OCI-LY7 (cell line): ENCODE data around the gene TTC22. TPM values are rescaled to one million over a fixed set of nuclear protein-coding genes. Genes with fewer than 3 reads are reported as not detected.

Experiments
- BruUV-seq: library from RNA; stranded (reverse); fragments of 400-500 nt; replicated peaks from 2 replicates; lab custom pipeline; 2021; lab: Mats Ljungman, UMichigan
- CTCF ChIA-PET: fragments of 300-600 bp; sonication (Branson Sonifier 250); formaldehyde crosslinking; loops from one replicate; lab custom pipeline; 2022; ENCODE audit warnings: antibody characterized with exemption; ENCODE audit not compliant: unreplicated experiment; lab: Charles Lee
- POLR2A ChIA-PET: fragments of 300-600 bp; sonication (Branson Sonifier 250); formaldehyde crosslinking; loops from one replicate; lab custom pipeline; 2022; ENCODE audit warnings: antibody characterized with exemption; lab: Charles Lee
- DNase-seq: peaks from one replicate; pipeline ENCODE4 v3.0.0-alpha.2; 2015; ENCODE audit warnings: low spot score
- H2AFZ ChIP-seq: fragments of 200-600 bp; sonication (generic), shearing (Covaris generic); 2 replicates; pipeline ENCODE4 v1.6.1; 2014; ENCODE audit warnings: mild to moderate bottlenecking, antibody characterized with exemption, low read length, moderate library complexity
- H3K27ac ChIP-seq: fragments of 200-600 bp; sonication (generic); 2 replicates; pipeline ENCODE4 v1.5.1; 2014; ENCODE audit warnings: mixed run types, low read depth, mild to moderate bottlenecking, moderate library complexity, low read length, inconsistent platforms; ENCODE audit not compliant: poor library complexity, severe bottlenecking
- H3K36me3 ChIP-seq: fragments of 200-600 bp; sonication (generic); 2 replicates; pipeline ENCODE4 v1.6.1; 2014; ENCODE audit warnings: mild to moderate bottlenecking, antibody characterized with exemption, low read length, moderate library complexity, mixed read lengths; ENCODE audit not compliant: insufficient read depth
- H3K4me1 ChIP-seq: fragments of 200-600 bp; sonication (generic); 2 replicates; pipeline ENCODE4 v1.5.1; 2014; ENCODE audit warnings: mild to moderate bottlenecking, low read length; ENCODE audit not compliant: insufficient read depth, poor library complexity, severe bottlenecking
- H3K4me2 ChIP-seq: fragments of 200-600 bp; sonication (generic); 2 replicates; pipeline ENCODE4 v1.6.1; 2014; ENCODE audit warnings: mild to moderate bottlenecking, low read length
- H3K4me3 ChIP-seq: fragments of 200-600 bp; sonication (generic); 2 replicates; pipeline ENCODE4 v1.5.1; 2014; ENCODE audit warnings: mild to moderate bottlenecking, low read depth, low read length; ENCODE audit not compliant: poor library complexity, severe bottlenecking
- H3K79me2 ChIP-seq: fragments of 200-600 bp; sonication (generic); 2 replicates; pipeline ENCODE4 v1.6.1; 2016; ENCODE audit warnings: low read depth, mild to moderate bottlenecking, low read length, moderate library complexity, mixed read lengths; ENCODE audit not compliant: insufficient read depth
- H3K9me2 ChIP-seq: fragments of 200-600 bp; sonication (generic); 2 replicates; pipeline ENCODE4 v1.6.1; 2016; ENCODE audit warnings: mild to moderate bottlenecking, low read length, mixed read lengths; ENCODE audit not compliant: insufficient read depth
- H3K9me3 ChIP-seq: fragments of 200-600 bp; sonication (generic); 2 replicates; pipeline ENCODE4 v1.6.1; 2014; ENCODE audit warnings: mild to moderate bottlenecking, mixed run types, low read length, mixed read lengths
- H4K20me1 ChIP-seq: fragments of 200-600 bp; sonication (generic); 2 replicates; pipeline ENCODE4 v1.6.1; 2014; ENCODE audit warnings: mild to moderate bottlenecking, antibody characterized with exemption, low read length, moderate library complexity, mixed read lengths; ENCODE audit not compliant: insufficient read depth
- CTCF ChIP-seq: fragments of 200-600 bp; sonication (generic); conservative IDR thresholded peaks from 2 replicates; pipeline ENCODE4 v1.5.1; 2014; ENCODE audit warnings: mild to moderate bottlenecking, antibody characterized with exemption, low read length, moderate library complexity, mixed read lengths
- EZH2phosphoT487 ChIP-seq: fragments of 200-600 bp; sonication (generic); IDR thresholded peaks from 2 replicates; pipeline ENCODE4 v1.6.1; 2018; ENCODE audit warnings: low read depth, borderline replicate concordance, mild to moderate bottlenecking, mixed run types, antibody characterized with exemption, low read length, moderate library complexity, mixed read lengths
- intact Hi-C: fragments of 100-400 bp; cut with micrococcal nuclease; formaldehyde crosslinking; loops from one replicate; pipeline ENCODE4 v1.10.0; 2022; ENCODE audit not compliant: unreplicated experiment
- total RNA-seq, 2 experiments: library from RNA; depleted of rRNA in 1 of 2; stranded (reverse); fragments of >200 nt in 1 of 2; shearing (Covaris generic) in 1 of 2; gene quantifications; 2 replicates each; pipeline ENCODE4 v1.2.3, GENCODE V29; 2014 to 2022

Gene TTC22
- total RNA-seq, 2 experiments from 2014 or later: not detected

- intact Hi-C loops: loop anchor here (5.0 kb wide), 1 partner anchor 316 kb away; no protein-coding TSS in a partner anchor
These were observed 12.5 kb upstream of the TTC22 start for GRCh38 chr1:54813485-54814125.

GRCh38 chr1:54812801-54813484, 11.8 kb upstream of the TTC22 start:
- Histone ChIP-seq H3K9me3 (no peaks in the 10 kb centered on the region), H3K27ac (no peak overlapping the region), H3K4me2 (no peak overlapping the region), H3K79me2 (no peaks in the 10 kb centered on the region), H3K4me1 (no peaks in the 10 kb centered on the region), H4K20me1 (no peaks in the 10 kb centered on the region), H3K9me2 (no peaks in the 10 kb centered on the region), H3K36me3 (no peaks in the 10 kb centered on the region), H2AFZ (no peak overlapping the region), H3K4me3 (no peak overlapping the region)
- CTCF ChIA-PET: no interaction called here
- no TSS peak for BruUV-seq
- no peak for DNase-seq
- POLR2A ChIA-PET: interaction anchor here (0.7 kb wide), 1 partner anchor 18 kb away, joined by 3 read pairs; no protein-coding TSS in a partner anchor
- intact Hi-C loops: loop anchor here (5.0 kb wide), 1 partner anchor 316 kb away; no protein-coding TSS in a partner anchor
- TF ChIP-seq CTCF (no peak), EZH2phosphoT487 (no peak)

More at GRCh38 chr1:54813485-54814125, 12.5 kb upstream of the TTC22 start:
- CTCF ChIA-PET: no interaction called here
- POLR2A ChIA-PET: interaction anchor here (0.7 kb wide), 2 partner anchors 18 to 108 kb away, joined by 3 read pairs; no protein-coding TSS in a partner anchor
- no peaks in the 10 kb centered on the region for H3K4me1 ChIP-seq
- H4K20me1 ChIP-seq: no peaks in the 10 kb centered on the region
- no peaks in the 10 kb centered on the region for H3K9me2 ChIP-seq
- TF ChIP-seq CTCF: no peak
- no peak for TF ChIP-seq EZH2phosphoT487
- H3K27ac ChIP-seq: no peak overlapping the region
- BruUV-seq: no TSS peak
- no peak overlapping the region for H3K4me3 ChIP-seq
- no peak overlapping the region for H3K4me2 ChIP-seq
- H2AFZ ChIP-seq: no peak overlapping the region
- DNase-seq: no peak
- no peaks in the 10 kb centered on the region for H3K9me3 ChIP-seq
- no peaks in the 10 kb centered on the region for H3K79me2 ChIP-seq
- H3K36me3 ChIP-seq: no peaks in the 10 kb centered on the region
